ENCODE results near the gene PDS5B. TPM values are rescaled to one million over a fixed set of nuclear protein-coding genes. Genes with fewer than 3 reads are reported as not detected.

PDS5B gene
- total RNA-seq, 2 donors from 2014 or later = 46.9 to 57.1 TPM

DNA sequence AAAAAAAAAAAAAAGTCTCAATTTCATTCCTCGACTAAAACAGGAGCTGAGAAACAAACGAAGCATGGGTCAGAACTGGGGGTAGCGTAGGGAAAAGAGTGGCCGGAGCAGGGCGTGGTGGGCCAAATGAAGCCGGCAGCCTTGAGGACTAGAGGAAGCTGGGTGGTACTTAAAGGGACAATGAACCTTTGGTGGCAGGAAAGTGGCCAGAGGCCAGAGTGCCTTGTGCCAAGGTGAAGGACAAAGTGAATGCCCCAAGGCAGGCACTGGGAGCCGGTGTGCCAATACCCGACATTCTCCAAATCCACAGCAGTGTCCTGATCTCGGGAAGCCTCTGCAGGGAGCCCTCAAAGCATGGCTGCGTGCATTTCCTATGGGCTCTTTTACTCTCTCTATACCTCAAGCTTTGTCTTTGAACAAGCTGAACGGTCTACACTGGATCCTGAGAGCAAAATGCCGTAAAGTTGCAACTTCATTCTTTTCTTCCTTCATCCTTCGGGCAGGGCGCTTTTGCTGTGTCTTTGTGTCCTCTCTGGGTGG, 235.0 kb downstream of the PDS5B start:
- TF ChIP-seq CTCF (conservative IDR thresholded peaks at IDR 0.05) = no peak
- 91 to 95% methylated on average over 8 to 14 of the region's 14 CpGs for WGBS, 2 experiments (ENCODE audit: insufficient coverage in 1 of 2, insufficient read length in 1 of 2)

DNA sequence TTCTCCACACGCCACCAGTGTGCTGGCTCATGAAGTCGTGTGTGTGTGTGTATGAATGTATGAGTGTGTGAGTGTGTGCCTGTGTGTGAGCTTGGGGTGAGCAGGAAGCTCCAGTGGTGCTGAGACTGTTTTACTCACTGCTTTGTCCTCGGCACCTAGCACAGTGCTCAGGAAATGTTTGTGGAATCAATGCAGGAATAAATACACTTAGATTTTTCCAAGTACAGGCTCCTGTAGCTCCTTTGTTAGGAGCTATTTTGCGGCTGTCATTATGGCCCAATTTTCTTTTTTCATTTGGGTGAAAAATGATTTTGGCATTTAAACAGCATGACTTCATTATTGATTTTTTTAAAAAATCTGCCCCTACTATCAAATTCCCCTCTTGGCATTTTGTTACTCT, 236.5 kb downstream of the PDS5B start:
- H3K27me3 Mint-ChIP-seq (ENCODE audit: insufficient read depth) = no peaks in the 10 kb centered on the region
- no peaks in the 10 kb centered on the region for H3K4me1 Mint-ChIP-seq
- Histone ChIP-seq H3K27me3 (ENCODE audit: control insufficient read depth, insufficient read depth, low read length, poor library complexity, severe bottlenecking) (no peaks in the 10 kb centered on the region), H3K4me1 (ENCODE audit: control insufficient read depth, insufficient read depth, low read length) (no peaks in the 10 kb centered on the region), H3K36me3 (ENCODE audit: control insufficient read depth, insufficient read depth, low read length) (no peaks in the 10 kb centered on the region), H3K9ac (ENCODE audit: extremely low read depth, low read length, poor library complexity, severe bottlenecking) (no peak overlapping the region), H3K9me3 (ENCODE audit: control insufficient read depth, low read length) (no peaks in the 10 kb centered on the region), H3K27ac (ENCODE audit: low read depth, low read length) (no peak overlapping the region), H3K4me3 (ENCODE audit: low read length) (no peak overlapping the region)
- no peak overlapping the region for H3K4me3 Mint-ChIP-seq
- H3K36me3 Mint-ChIP-seq (ENCODE audit: low read depth) = no peaks in the 10 kb centered on the region
- 88 to 90% methylated on average over 3 to 4 of the region's 4 CpGs for WGBS, 2 experiments (ENCODE audit: insufficient coverage in 1 of 2, insufficient read length in 1 of 2)
- TF ChIP-seq CTCF (conservative IDR thresholded peaks at IDR 0.05) = no peak
- no peak for DNase-seq
- peak overlapping the region; percentile 52 for H3K27ac Mint-ChIP-seq
- no peaks in the 10 kb centered on the region for H3K9me3 Mint-ChIP-seq

More for the DNA sequence above, 235.0 kb downstream of the PDS5B start:
- H3K27me3 Mint-ChIP-seq (ENCODE audit: insufficient read depth) = no peaks in the 10 kb centered on the region
- no peak overlapping the region for H3K9ac ChIP-seq (ENCODE audit: extremely low read depth, low read length, poor library complexity, severe bottlenecking)
- no peaks in the 10 kb centered on the region for H3K9me3 ChIP-seq (ENCODE audit: control insufficient read depth, low read length)
- H3K4me3 ChIP-seq (ENCODE audit: low read length) = no peak overlapping the region
- H3K36me3 ChIP-seq (ENCODE audit: control insufficient read depth, insufficient read depth, low read length) = no peaks in the 10 kb centered on the region
- no peak for DNase-seq
- H3K4me1 Mint-ChIP-seq = no peaks in the 10 kb centered on the region
- H3K4me1 ChIP-seq (ENCODE audit: control insufficient read depth, insufficient read depth, low read length) = no peaks in the 10 kb centered on the region
- no peak overlapping the region for H3K27ac ChIP-seq (ENCODE audit: low read depth, low read length)
- H3K4me3 Mint-ChIP-seq = no peak overlapping the region
- no peak overlapping the region for H3K27ac Mint-ChIP-seq
- H3K27me3 ChIP-seq (ENCODE audit: control insufficient read depth, insufficient read depth, low read length, poor library complexity, severe bottlenecking) = no peaks in the 10 kb centered on the region
- H3K9me3 Mint-ChIP-seq = no peaks in the 10 kb centered on the region
- no peaks in the 10 kb centered on the region for H3K36me3 Mint-ChIP-seq (ENCODE audit: low read depth)

DNA sequence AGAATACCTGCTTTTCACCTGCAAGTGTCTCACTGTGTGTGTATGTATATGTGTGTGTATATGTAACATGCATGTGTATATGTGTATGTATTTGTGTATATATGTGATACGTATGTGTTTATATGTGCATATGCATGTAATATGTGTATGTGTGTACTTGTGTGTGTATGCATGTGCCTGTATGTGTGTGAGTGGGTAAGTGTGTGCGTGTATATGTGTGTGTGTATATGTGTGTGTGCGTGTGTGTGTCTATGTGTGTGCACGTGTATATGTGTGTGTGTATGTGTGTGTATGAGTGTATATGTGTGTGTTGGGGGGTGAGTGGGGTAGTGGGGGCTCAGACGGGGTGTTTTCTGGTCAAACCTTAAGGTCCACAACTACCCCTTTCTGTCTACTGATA, 237.3 kb downstream of the PDS5B start:
- no peak for TF ChIP-seq CTCF (conservative IDR thresholded peaks at IDR 0.05)

More for the DNA sequence above, 237.3 kb downstream of the PDS5B start:
- no peak overlapping the region for H3K27ac ChIP-seq (ENCODE audit: low read depth, low read length)
- H3K9me3 ChIP-seq (ENCODE audit: control insufficient read depth, low read length) = no peaks in the 10 kb centered on the region
- H3K36me3 ChIP-seq (ENCODE audit: control insufficient read depth, insufficient read depth, low read length) = no peaks in the 10 kb centered on the region
- H3K27me3 ChIP-seq (ENCODE audit: control insufficient read depth, insufficient read depth, low read length, poor library complexity, severe bottlenecking) = no peaks in the 10 kb centered on the region
- Mint-ChIP-seq H3K4me1 (no peaks in the 10 kb centered on the region), H3K27me3 (ENCODE audit: insufficient read depth) (no peaks in the 10 kb centered on the region), H3K27ac (peak overlapping the region; percentile 42), H3K4me3 (no peak overlapping the region), H3K36me3 (ENCODE audit: low read depth) (no peaks in the 10 kb centered on the region), H3K9me3 (no peaks in the 10 kb centered on the region)
- no peaks in the 10 kb centered on the region for H3K4me1 ChIP-seq (ENCODE audit: control insufficient read depth, insufficient read depth, low read length)
- H3K9ac ChIP-seq (ENCODE audit: extremely low read depth, low read length, poor library complexity, severe bottlenecking) = no peak overlapping the region
- WGBS, 2 experiments (ENCODE audit: insufficient coverage in 1 of 2, insufficient read length in 1 of 2) = 90% methylated on average over 2 to 4 of the region's 5 CpGs
- no peak overlapping the region for H3K4me3 ChIP-seq (ENCODE audit: low read length)
- no peak for DNase-seq

Measured in endodermal cell (in vitro differentiated cells).